Body of pancreas (tissue), 4 donors: ENCODE data around the gene EYS. TPM values are rescaled to one million over a fixed set of nuclear protein-coding genes. Genes with fewer than 3 reads are reported as not detected.

Experiments
- ATAC-seq: fragments of 150-250 bp; one replicate; pipeline ENCODE4 v1.9.1; 2016
- DNase-seq, 4 donors: peaks; one replicate each; pipeline ENCODE4 v3.0.0-alpha.2; 2019
- H3K27ac ChIP-seq, 4 donors: fragments of 200-600 bp; sonication (generic); 1 replicate in 3 of 4; 2 replicates in 1 of 4; pipeline versions ENCODE4 v1.5.1 to v1.6.1; 2016 to 2019; ENCODE audit warnings: mild to moderate bottlenecking in 1 of 4, mixed read lengths in 1 of 4, moderate library complexity in 1 of 4
- H3K27me3 ChIP-seq, 2 donors: fragments of 200-600 bp; sonication (generic); one replicate each; pipeline ENCODE4 v1.6.0; 2016; ENCODE audit warnings: mild to moderate bottlenecking in 1 of 2
- H3K36me3 ChIP-seq, 2 donors: fragments of 200-600 bp; sonication (generic); replicated peaks in 1 of 2; 2 replicates each; pipeline ENCODE4 v1.5.1; 2016; ENCODE audit warnings: low read depth in 2 of 2; ENCODE audit not compliant: insufficient read depth in 1 of 2
- H3K4me1 ChIP-seq: fragments of 200-600 bp; sonication (generic); one replicate; pipeline ENCODE4 v1.6.0; 2016
- H3K4me3 ChIP-seq, 2 donors: fragments of 200-600 bp; sonication (generic); 1 replicate in 1 of 2; 2 replicates in 1 of 2; pipeline ENCODE4 v1.5.1; 2016 to 2019
- H3K9me3 ChIP-seq, 3 donors: fragments of 200-600 bp; sonication (generic); 1 replicate in 2 of 3; 2 replicates in 1 of 3; pipeline ENCODE4 v1.5.1; 2016
- POLR2A ChIP-seq, 3 donors: fragments of 450-650 bp; IDR thresholded peaks; one replicate each; pipeline ENCODE4 v1.6.1; 2016; ENCODE audit warnings: antibody characterized with exemption in 3 of 3, mild to moderate bottlenecking in 2 of 3
- WGBS, 2 donors: methylation state at CpG; one replicate each; pipeline ENCODE4 v1.1.5; 2017; 5-methylcytosine and 5-hydroxymethylcytosine counted together
- intact Hi-C: fragments of 100-400 bp; cut with DNase I; formaldehyde crosslinking; loops from one replicate; pipeline ENCODE4 v1.15.1; 2023
- total RNA-seq, 2 donors: library from RNA; depleted of rRNA; stranded (reverse); fragments of >200 nt; gene quantifications; one replicate each; pipeline ENCODE4 v1.1.0, GENCODE V29; 2016
- TF ChIP-seq, protein P1 (sequence below), 7 experiments: fragments of 450-650 bp in 4 of 7; fragments of 200-600 bp in 3 of 7; sonication (generic) in 3 of 7; IDR thresholded peaks; one replicate each; pipeline ENCODE4 v1.5.1; 2016 to 2019; ENCODE audit warnings: antibody characterized with exemption in 7 of 7

EYS gene
- total RNA-seq, 2 donors from 2014 or later = 0.26 TPM; not detected in 1

DNA sequence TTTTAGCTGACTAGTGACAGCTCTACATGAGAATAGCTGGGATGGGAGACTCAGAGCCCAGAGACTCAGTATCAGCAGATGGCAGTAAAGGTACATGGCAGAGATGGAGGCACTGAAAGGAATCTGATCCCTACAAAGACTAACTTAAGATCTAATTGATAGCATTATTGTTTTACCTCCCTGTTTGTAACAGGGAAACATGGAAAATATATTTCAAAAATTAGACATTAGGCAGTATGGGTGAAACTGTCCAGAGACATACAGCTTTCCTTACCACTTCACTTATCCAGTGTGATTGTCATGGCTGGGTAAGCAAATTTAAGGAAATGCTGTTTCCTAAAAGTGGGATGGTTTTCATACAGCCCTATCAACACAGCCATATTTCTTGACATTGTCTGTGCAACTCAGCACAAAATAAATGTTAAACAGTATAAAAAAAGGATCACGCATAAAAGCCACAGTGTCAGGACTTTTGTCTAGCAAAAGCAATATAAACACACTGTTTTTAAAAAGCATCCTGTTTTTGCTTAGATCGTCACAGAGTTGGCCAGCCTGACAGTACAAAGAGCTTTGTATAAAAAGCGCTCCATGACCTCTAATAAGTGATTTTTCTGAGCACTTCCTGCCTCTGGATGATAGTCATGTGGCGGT is 1694.5 kb downstream of the EYS start:
- Histone ChIP-seq H3K27me3 (no peaks in the 10 kb centered on the region), H3K9me3 (no peaks in the 10 kb centered on the region), H3K4me3 (no peak overlapping the region), H3K27ac (no peak overlapping the region), H3K36me3 (no peaks in the 10 kb centered on the region), H3K4me1 (no peaks in the 10 kb centered on the region)
- 50 to 55% methylated on average over 4 of the region's 4 CpGs for WGBS, 2 donors
- no peak for DNase-seq
- TF ChIP-seq POLR2A (IDR thresholded peaks at IDR 0.05) = no peak
- TF ChIP-seq, protein P1, sequence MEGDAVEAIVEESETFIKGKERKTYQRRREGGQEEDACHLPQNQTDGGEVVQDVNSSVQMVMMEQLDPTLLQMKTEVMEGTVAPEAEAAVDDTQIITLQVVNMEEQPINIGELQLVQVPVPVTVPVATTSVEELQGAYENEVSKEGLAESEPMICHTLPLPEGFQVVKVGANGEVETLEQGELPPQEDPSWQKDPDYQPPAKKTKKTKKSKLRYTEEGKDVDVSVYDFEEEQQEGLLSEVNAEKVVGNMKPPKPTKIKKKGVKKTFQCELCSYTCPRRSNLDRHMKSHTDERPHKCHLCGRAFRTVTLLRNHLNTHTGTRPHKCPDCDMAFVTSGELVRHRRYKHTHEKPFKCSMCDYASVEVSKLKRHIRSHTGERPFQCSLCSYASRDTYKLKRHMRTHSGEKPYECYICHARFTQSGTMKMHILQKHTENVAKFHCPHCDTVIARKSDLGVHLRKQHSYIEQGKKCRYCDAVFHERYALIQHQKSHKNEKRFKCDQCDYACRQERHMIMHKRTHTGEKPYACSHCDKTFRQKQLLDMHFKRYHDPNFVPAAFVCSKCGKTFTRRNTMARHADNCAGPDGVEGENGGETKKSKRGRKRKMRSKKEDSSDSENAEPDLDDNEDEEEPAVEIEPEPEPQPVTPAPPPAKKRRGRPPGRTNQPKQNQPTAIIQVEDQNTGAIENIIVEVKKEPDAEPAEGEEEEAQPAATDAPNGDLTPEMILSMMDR (IDR thresholded peaks at IDR 0.05) = peak in 2 of 7 experiments; percentile 17 to 20
- intact Hi-C loops = no loop called here
- no peak for ATAC-seq

DNA sequence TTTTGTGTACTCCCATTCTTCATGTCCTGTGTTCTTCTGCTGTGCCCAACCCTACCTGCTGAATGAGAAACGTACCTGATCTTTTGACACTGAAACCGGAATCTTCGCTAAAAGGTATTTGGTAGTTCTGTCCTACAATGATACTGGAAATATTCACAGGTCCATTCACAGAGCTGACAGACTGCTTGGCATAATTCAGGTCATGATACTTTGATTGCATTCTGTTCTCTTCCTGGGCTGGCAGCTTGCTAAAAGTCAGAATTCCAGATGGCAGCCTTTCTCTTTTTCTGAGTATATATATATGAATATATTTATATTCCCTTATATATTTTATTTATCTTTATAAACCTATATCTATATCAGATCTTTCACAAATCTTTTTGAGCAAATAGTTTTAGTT is 1696.4 kb downstream of the EYS start:
- WGBS, 2 donors = 74% methylated on average over 3 of the region's 3 CpGs
- H3K9me3 ChIP-seq = no peaks in the 10 kb centered on the region
- intact Hi-C loops = no loop called here
- H3K4me3 ChIP-seq = no peak overlapping the region
- no peak for ATAC-seq
- H3K36me3 ChIP-seq = no peaks in the 10 kb centered on the region
- H3K4me1 ChIP-seq = no peaks in the 10 kb centered on the region
- no peaks in the 10 kb centered on the region for H3K27me3 ChIP-seq
- no peak overlapping the region for H3K27ac ChIP-seq
- no peak for DNase-seq
- TF ChIP-seq POLR2A (IDR thresholded peaks at IDR 0.05) = no peak
- TF ChIP-seq, protein P1 (IDR thresholded peaks at IDR 0.05) = no peak

DNA sequence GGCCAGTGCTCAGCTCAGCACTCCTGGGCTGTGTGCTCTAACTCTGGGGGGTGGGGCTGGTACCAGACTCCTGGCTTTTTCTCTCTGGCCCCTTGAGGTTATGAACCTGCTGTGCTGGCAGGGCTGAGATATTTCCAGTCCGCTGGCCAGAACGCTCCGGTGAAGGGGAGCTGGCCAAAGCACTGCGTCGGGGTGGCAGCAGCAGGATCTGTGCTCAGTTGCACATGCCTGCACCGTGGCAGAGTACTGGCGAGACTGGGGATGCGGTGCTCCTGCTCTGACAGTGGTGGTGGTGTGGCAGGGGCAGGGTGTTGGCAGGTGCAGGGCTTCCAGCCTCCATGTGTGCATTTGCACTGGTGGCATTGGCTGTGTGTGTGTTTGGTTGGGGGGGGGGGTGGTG is 1697.0 kb downstream of the EYS start:
- DNase-seq (no peak), ATAC-seq (no peak)
- TF ChIP-seq, protein P1 (IDR thresholded peaks at IDR 0.05) = no peak
- TF ChIP-seq POLR2A (IDR thresholded peaks at IDR 0.05) = no peak
- no peaks in the 10 kb centered on the region for H3K9me3 ChIP-seq
- H3K36me3 ChIP-seq = no peaks in the 10 kb centered on the region
- H3K4me1 ChIP-seq = no peaks in the 10 kb centered on the region
- 82 to 84% methylated on average over 8 of the region's 8 CpGs for WGBS, 2 donors
- intact Hi-C loops = no loop called here
- H3K27ac ChIP-seq = no peak overlapping the region
- H3K4me3 ChIP-seq = no peak overlapping the region
- H3K27me3 ChIP-seq = no peaks in the 10 kb centered on the region

DNA sequence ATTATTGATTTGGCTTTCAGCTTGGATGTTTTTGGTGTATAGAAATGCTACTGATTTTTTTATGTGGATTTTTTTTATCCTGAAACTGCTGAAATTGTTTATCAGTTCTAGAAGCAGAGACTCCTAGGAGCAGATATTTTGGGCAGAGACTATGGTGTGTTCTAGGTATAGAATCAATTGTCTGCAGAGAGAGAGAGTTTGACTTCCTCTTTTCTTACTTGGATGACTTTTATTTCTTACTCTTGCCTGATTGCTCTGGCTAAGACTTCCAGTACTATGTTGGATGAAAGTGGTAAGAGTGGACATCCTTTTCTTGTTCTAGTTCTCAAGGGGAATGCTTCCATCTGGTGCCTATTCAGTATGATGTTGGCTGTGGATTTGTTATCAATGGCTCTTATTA is 1700.8 kb downstream of the EYS start:
- no peak for TF ChIP-seq POLR2A (IDR thresholded peaks at IDR 0.05)
- no peak overlapping the region for H3K27ac ChIP-seq
- H3K27me3 ChIP-seq = no peaks in the 10 kb centered on the region
- no peak for ATAC-seq
- no peaks in the 10 kb centered on the region for H3K4me1 ChIP-seq
- no peaks in the 10 kb centered on the region for H3K9me3 ChIP-seq
- intact Hi-C loops = no loop called here
- H3K4me3 ChIP-seq = no peak overlapping the region
- H3K36me3 ChIP-seq = no peaks in the 10 kb centered on the region
- no peak for DNase-seq

DNA sequence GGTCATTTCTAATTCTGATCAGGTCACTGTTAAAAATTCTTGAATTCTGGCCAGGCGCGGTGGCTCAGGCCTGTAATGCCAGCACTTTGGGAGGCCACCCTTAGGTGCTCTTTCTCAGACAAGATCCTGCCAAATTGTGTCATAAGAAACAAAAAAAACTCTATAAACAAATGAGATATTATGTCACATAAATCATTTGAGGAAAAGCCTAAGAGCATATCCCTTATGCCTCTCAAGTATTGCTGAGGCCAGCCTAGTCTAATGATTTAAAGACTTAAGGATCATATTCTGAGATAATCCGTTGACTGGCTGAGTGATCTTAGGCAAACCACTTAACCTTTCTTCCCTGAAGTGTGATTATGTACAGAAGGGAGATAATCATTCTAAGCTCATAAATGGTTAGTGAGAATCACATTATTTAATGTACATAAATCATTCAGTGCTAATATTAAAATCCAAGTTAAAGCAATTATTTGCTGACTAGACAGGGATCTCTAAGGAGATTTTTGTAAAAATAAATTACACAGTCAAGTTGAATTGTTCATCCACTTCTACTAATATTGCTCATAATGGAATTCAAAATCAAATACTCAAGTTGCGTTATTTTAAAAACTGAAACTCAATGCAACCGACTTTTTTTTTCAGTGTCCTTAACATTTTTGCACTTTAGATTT is 1706.1 kb downstream of the EYS start:
- Histone ChIP-seq H3K4me3 (no peak overlapping the region), H3K4me1 (no peaks in the 10 kb centered on the region), H3K36me3 (no peaks in the 10 kb centered on the region), H3K27me3 (no peaks in the 10 kb centered on the region), H3K9me3 (no peaks in the 10 kb centered on the region), H3K27ac (no peak overlapping the region)
- ATAC-seq (no peak), DNase-seq (no peak)
- 74 to 80% methylated on average over 5 of the region's 5 CpGs for WGBS, 2 donors
- no peak for TF ChIP-seq POLR2A (IDR thresholded peaks at IDR 0.05)
- TF ChIP-seq, protein P1 (IDR thresholded peaks at IDR 0.05) = no peak
- intact Hi-C loops = no loop called here
